Measurements from ENCODE around the gene RHBG. TPM values are rescaled to one million over a fixed set of nuclear protein-coding genes. Genes with fewer than 3 reads are reported as not detected.

Gene RHBG
- total and polyA plus RNA-seq, 2 donors from 2014 or later, result 4.2 to 61.9 TPM

GRCh38 chr1:156371553-156372264 lies 2.7 kb downstream of the RHBG start:
- no peak overlapping the region for H3K9ac ChIP-seq (ENCODE audit: low read length in 3 of 3)
- H3K4me1 ChIP-seq (ENCODE audit: control insufficient read depth in 2 of 3, insufficient read depth in 2 of 3, low read depth in 1 of 3, low read length in 3 of 3), result peaks cover 0 to 4% (median 0%) of the 10 kb centered on the region in 3 donors
- H3K27me3 ChIP-seq (ENCODE audit: control insufficient read depth, insufficient read depth, low read length), result peaks cover 2% of the 10 kb centered on the region
- H3K9me3 ChIP-seq (ENCODE audit: control insufficient read depth in 2 of 3, insufficient read depth in 1 of 3, low read length in 3 of 3), result no peaks in the 10 kb centered on the region
- DNase-seq (peak in 4 of 5 donors; percentile 53 to 87 (median 76)), FAIRE-seq (no peak)
- no peak for TF ChIP-seq CTCF (IDR thresholded peaks at IDR 0.05; ENCODE audit: borderline replicate concordance, extremely low read depth, insufficient read depth)
- intact Hi-C loops (cut with DNase I), result no loop called here
- no peak overlapping the region for H3K4me3 ChIP-seq (ENCODE audit: low read length in 3 of 3)
- no peaks in the 10 kb centered on the region for H3K36me3 ChIP-seq (ENCODE audit: control insufficient read depth in 2 of 3, insufficient read depth in 3 of 3, low read length in 3 of 3)
- peak overlapping the region; percentile 13 to 55 for H3K27ac ChIP-seq (ENCODE audit: low read depth in 2 of 2, low read length in 2 of 2)

- peaks cover 0 to 4% (median 1%) of the 10 kb centered on the region in 3 donors for H3K4me1 ChIP-seq (ENCODE audit: control insufficient read depth in 2 of 3, insufficient read depth in 2 of 3, low read depth in 1 of 3, low read length in 3 of 3)
- peaks cover 2% of the 10 kb centered on the region for H3K27me3 ChIP-seq (ENCODE audit: control insufficient read depth, insufficient read depth, low read length)
- peak overlapping the region in 1 of 2 donors; percentile 55 for H3K27ac ChIP-seq (ENCODE audit: low read depth in 2 of 2, low read length in 2 of 2)
- H3K4me3 ChIP-seq (ENCODE audit: low read length in 3 of 3), result no peak overlapping the region
- TF ChIP-seq CTCF (IDR thresholded peaks at IDR 0.05; ENCODE audit: borderline replicate concordance, extremely low read depth, insufficient read depth), result no peak
- intact Hi-C loops (cut with DNase I), result no loop called here
- DNase-seq, result no peak
- no peaks in the 10 kb centered on the region for H3K36me3 ChIP-seq (ENCODE audit: control insufficient read depth in 2 of 3, insufficient read depth in 3 of 3, low read length in 3 of 3)
- no peak for FAIRE-seq
- H3K9ac ChIP-seq (ENCODE audit: low read length in 3 of 3), result no peak overlapping the region
- no peaks in the 10 kb centered on the region for H3K9me3 ChIP-seq (ENCODE audit: control insufficient read depth in 2 of 3, insufficient read depth in 1 of 3, low read length in 3 of 3)
Measured at GRCh38 chr1:156372265-156372586, 3.2 kb downstream of the RHBG start.

- peaks cover 0 to 4% (median 2%) of the 10 kb centered on the region in 3 donors for H3K4me1 ChIP-seq (ENCODE audit: control insufficient read depth in 2 of 3, insufficient read depth in 2 of 3, low read depth in 1 of 3, low read length in 3 of 3)
- H3K9ac ChIP-seq (ENCODE audit: low read length in 3 of 3), result no peak overlapping the region
- H3K27ac ChIP-seq (ENCODE audit: low read depth in 2 of 2, low read length in 2 of 2), result no peak overlapping the region
- H3K9me3 ChIP-seq (ENCODE audit: control insufficient read depth in 2 of 3, insufficient read depth in 1 of 3, low read length in 3 of 3), result no peaks in the 10 kb centered on the region
- peaks cover 2% of the 10 kb centered on the region for H3K27me3 ChIP-seq (ENCODE audit: control insufficient read depth, insufficient read depth, low read length)
- no peak for FAIRE-seq
- DNase-seq, result no peak
- intact Hi-C loops (cut with DNase I), result no loop called here
- H3K4me3 ChIP-seq (ENCODE audit: low read length in 3 of 3), result no peak overlapping the region
- no peak for TF ChIP-seq CTCF (IDR thresholded peaks at IDR 0.05; ENCODE audit: borderline replicate concordance, extremely low read depth, insufficient read depth)
- no peaks in the 10 kb centered on the region for H3K36me3 ChIP-seq (ENCODE audit: control insufficient read depth in 2 of 3, insufficient read depth in 3 of 3, low read length in 3 of 3)
Measured at GRCh38 chr1:156372876-156373275, 3.9 kb downstream of the RHBG start.

All from kidney (tissue), 14 donors.